KMS-11 (cell line): ENCODE measurements around the gene KIF2A.

Source experiments
- H2AFZ ChIP-seq: fragments of 200-600 bp; sonication (generic); 2 replicates; pipeline ENCODE4 v1.6.1; 2016; ENCODE audit warnings: antibody characterized with exemption, mixed run types, low read depth
- H3K27ac ChIP-seq: fragments of 200-600 bp; sonication (generic); 2 replicates; pipeline ENCODE4 v1.6.1; 2016; ENCODE audit warnings: mild to moderate bottlenecking, mixed run types
- H3K27me3 ChIP-seq: fragments of 200-600 bp; sonication (generic); 2 replicates; pipeline ENCODE4 v1.6.1; 2017; ENCODE audit warnings: mild to moderate bottlenecking, low read depth, mixed run types, moderate library complexity; ENCODE audit not compliant: insufficient read depth
- H3K36me3 ChIP-seq: fragments of 200-600 bp; sonication (generic); 2 replicates; pipeline ENCODE4 v1.6.1; 2017; ENCODE audit warnings: mild to moderate bottlenecking, mixed run types; ENCODE audit not compliant: insufficient read depth
- H3K4me1 ChIP-seq: fragments of 200-600 bp; sonication (generic); 2 replicates; pipeline ENCODE4 v1.6.1; 2016; ENCODE audit warnings: mild to moderate bottlenecking, low read depth, mixed run types; ENCODE audit not compliant: poor library complexity, severe bottlenecking
- H3K4me2 ChIP-seq: fragments of 200-600 bp; sonication (generic); 2 replicates; pipeline ENCODE4 v1.7.0; 2016; ENCODE audit warnings: mild to moderate bottlenecking, mixed run types
- H3K4me3 ChIP-seq: fragments of 200-600 bp; sonication (generic); IDR thresholded peaks from 2 replicates; pipeline ENCODE4 v1.6.1; 2017; ENCODE audit warnings: low read depth, low read length, mixed read lengths; ENCODE audit not compliant: insufficient read depth
- H3K79me2 ChIP-seq: fragments of 200-600 bp; sonication (generic); 2 replicates; pipeline ENCODE4 v1.6.1; 2016; ENCODE audit warnings: low read depth, mixed run types; ENCODE audit not compliant: insufficient read depth
- H3K9ac ChIP-seq: fragments of 200-600 bp; sonication (generic); 2 replicates; pipeline ENCODE4 v1.6.1; 2016; ENCODE audit warnings: mild to moderate bottlenecking, mixed run types
- H4K20me1 ChIP-seq: fragments of 200-600 bp; sonication (generic); 2 replicates; pipeline ENCODE4 v1.6.1; 2016; ENCODE audit warnings: mild to moderate bottlenecking, mixed run types; ENCODE audit not compliant: insufficient read depth
- TF ChIP-seq, protein P1 (sequence below): fragments of 200-600 bp; sonication (generic); conservative IDR thresholded peaks from 2 replicates; pipeline ENCODE4 v1.6.1; 2017; ENCODE audit warnings: low read depth, mild to moderate bottlenecking, antibody characterized with exemption, low read length, moderate library complexity, mixed read lengths

The KIF2A gene

DNA sequence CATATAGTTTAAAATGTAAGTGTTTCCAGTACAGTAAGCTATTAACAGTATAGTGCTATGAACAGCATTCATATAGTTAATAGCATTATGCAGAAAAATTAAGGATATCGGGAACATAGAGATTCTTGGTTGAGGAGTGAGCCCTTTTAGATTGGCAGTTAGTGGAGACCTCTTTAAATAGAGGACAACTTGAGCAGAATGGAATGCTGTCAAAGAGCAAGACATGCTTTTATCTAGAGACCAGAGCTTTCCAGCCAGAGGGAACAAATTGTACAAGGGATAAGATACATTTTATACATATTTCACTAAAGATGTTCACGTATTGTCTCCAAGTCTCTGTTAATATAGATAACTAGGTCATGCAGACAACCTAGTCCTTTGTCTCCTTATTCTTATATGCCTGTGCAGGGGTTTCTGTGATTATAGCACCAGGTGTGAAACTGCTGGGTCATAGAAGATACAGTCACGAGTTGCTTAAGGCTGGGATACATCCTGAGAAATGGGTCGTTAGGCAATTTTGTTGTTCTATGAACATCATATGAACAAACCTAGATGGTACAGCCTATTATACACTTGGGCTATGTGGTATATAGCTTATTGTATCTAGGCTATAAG is 112.6 kb downstream of the KIF2A start:
- H2AFZ ChIP-seq: no peak overlapping the region
- no peak overlapping the region for H3K9ac ChIP-seq
- H3K27ac ChIP-seq: no peak overlapping the region
- peaks cover 15% of the 10 kb centered on the region for H3K4me1 ChIP-seq
- H3K36me3 ChIP-seq: no peaks in the 10 kb centered on the region
- peaks cover 99% of the 10 kb centered on the region for H3K79me2 ChIP-seq
- TF ChIP-seq, protein P1, sequence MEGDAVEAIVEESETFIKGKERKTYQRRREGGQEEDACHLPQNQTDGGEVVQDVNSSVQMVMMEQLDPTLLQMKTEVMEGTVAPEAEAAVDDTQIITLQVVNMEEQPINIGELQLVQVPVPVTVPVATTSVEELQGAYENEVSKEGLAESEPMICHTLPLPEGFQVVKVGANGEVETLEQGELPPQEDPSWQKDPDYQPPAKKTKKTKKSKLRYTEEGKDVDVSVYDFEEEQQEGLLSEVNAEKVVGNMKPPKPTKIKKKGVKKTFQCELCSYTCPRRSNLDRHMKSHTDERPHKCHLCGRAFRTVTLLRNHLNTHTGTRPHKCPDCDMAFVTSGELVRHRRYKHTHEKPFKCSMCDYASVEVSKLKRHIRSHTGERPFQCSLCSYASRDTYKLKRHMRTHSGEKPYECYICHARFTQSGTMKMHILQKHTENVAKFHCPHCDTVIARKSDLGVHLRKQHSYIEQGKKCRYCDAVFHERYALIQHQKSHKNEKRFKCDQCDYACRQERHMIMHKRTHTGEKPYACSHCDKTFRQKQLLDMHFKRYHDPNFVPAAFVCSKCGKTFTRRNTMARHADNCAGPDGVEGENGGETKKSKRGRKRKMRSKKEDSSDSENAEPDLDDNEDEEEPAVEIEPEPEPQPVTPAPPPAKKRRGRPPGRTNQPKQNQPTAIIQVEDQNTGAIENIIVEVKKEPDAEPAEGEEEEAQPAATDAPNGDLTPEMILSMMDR: no peak
- H4K20me1 ChIP-seq: no peaks in the 10 kb centered on the region; the same call in 1 of the 2 replicates
- no peak overlapping the region for H3K4me3 ChIP-seq
- H3K4me2 ChIP-seq: no peak overlapping the region
- no peaks in the 10 kb centered on the region for H3K27me3 ChIP-seq

GRCh38 chr5:62419609-62420008 is 113.6 kb downstream of the KIF2A start:
- Histone ChIP-seq H3K4me3 (no peak overlapping the region), H3K79me2 (peaks cover 99% of the 10 kb centered on the region), H3K36me3 (no peaks in the 10 kb centered on the region), H3K27me3 (no peaks in the 10 kb centered on the region), H3K4me2 (no peak overlapping the region), H3K9ac (no peak overlapping the region), H3K27ac (no peak overlapping the region), H3K4me1 (peaks cover 5% of the 10 kb centered on the region), H2AFZ (no peak overlapping the region), H4K20me1 (no peaks in the 10 kb centered on the region; the same call in 1 of the 2 replicates)
- TF ChIP-seq, protein P1: no peak

DNA sequence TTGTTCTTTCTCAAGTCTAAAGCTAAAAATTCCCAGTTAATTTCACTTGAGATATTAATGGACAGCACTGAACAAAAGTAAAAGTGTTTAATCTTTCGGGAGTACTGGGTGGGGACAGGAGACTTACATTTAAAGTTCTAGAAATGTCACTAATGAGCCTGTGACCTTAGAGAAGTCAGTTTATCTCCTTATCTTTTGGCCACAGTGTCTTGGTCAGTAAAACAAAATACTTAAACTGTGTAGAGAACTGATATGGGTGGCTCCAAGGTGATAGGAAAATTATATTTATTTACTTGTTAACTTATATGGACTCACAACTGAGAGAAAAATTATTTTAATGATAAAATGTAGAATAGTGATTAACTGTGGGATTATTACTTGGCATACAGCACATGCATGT is 115.4 kb downstream of the KIF2A start:
- Histone ChIP-seq H3K4me2 (no peak overlapping the region), H3K9ac (no peak overlapping the region), H2AFZ (no peak overlapping the region), H4K20me1 (no peaks in the 10 kb centered on the region; the same call in 1 of the 2 replicates), H3K4me1 (no peaks in the 10 kb centered on the region), H3K4me3 (no peak overlapping the region), H3K27ac (no peak overlapping the region), H3K27me3 (no peaks in the 10 kb centered on the region), H3K79me2 (peaks cover 97% of the 10 kb centered on the region), H3K36me3 (no peaks in the 10 kb centered on the region)
- TF ChIP-seq, protein P1: no peak

DNA sequence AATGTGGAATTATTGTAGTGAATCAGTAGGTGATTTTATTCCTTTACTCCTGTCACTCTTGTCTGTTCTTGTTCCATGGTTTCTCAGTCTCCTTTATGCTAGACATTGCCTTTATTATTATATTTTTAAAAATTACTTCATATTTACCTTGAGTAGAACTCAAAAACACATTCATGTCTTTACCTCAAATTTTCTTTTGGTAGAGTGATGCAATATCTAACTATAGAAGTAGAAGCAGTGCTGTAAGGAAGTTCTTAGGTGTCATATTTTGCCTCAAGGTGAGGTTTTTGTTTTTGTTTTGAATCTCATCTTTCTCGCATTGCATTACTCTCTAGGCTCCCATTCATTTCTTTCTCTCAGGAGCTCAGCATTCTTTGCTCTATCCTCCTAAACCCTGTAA is 118.8 kb downstream of the KIF2A start:
- Histone ChIP-seq H2AFZ (no peak overlapping the region), H3K4me2 (no peak overlapping the region), H4K20me1 (no peaks in the 10 kb centered on the region), H3K79me2 (peaks cover 94% of the 10 kb centered on the region), H3K27ac (no peak overlapping the region), H3K4me3 (no peak overlapping the region), H3K4me1 (no peaks in the 10 kb centered on the region), H3K27me3 (no peaks in the 10 kb centered on the region), H3K9ac (no peak overlapping the region), H3K36me3 (no peaks in the 10 kb centered on the region)
- TF ChIP-seq, protein P1: no peak
